ENCODE results near the gene CHD2.

DNA sequence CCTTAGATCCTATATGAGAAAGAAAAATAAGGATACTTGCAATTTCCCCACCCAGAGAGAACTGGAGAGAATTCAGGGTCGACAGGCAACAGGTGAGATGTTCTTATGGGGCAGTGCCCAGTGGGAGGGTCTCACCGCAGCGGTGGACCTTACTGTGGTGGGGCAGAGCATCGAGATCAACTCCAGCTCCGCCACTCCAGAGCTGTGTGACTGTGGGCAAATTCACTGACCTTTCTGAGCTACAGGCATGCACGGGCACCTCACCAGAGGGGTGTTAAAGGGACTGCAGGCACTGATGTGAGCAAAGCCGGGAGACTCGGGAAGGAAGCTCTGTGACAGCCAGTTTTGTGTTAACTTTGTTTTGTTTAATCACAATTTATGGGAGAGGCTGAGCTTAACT, 158.0 kb downstream of the CHD2 start:
- TF ChIP-seq EP300 (IDR thresholded peaks at IDR 0.05) (no peak), POLR2A (IDR thresholded peaks at IDR 0.05) (no peak), POLR2AphosphoS5 (IDR thresholded peaks at IDR 0.05) (no peak)
- TF ChIP-seq, protein P1, sequence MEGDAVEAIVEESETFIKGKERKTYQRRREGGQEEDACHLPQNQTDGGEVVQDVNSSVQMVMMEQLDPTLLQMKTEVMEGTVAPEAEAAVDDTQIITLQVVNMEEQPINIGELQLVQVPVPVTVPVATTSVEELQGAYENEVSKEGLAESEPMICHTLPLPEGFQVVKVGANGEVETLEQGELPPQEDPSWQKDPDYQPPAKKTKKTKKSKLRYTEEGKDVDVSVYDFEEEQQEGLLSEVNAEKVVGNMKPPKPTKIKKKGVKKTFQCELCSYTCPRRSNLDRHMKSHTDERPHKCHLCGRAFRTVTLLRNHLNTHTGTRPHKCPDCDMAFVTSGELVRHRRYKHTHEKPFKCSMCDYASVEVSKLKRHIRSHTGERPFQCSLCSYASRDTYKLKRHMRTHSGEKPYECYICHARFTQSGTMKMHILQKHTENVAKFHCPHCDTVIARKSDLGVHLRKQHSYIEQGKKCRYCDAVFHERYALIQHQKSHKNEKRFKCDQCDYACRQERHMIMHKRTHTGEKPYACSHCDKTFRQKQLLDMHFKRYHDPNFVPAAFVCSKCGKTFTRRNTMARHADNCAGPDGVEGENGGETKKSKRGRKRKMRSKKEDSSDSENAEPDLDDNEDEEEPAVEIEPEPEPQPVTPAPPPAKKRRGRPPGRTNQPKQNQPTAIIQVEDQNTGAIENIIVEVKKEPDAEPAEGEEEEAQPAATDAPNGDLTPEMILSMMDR (IDR thresholded peaks at IDR 0.05): no peak
